IMR-90 (cell line): Measurements from ENCODE around the gene SLC37A1. TPM values are rescaled to one million over a fixed set of nuclear protein-coding genes. Genes with fewer than 3 reads are reported as not detected.

Experiments
- ATAC-seq: fragments of 200-7000 bp; cut with Tn5 transposase; 2 replicates; pipeline ENCODE4 v1.9.1; 2020; ENCODE audit warnings: low read depth, mild to moderate bottlenecking, moderate library complexity
- BruUV-seq: library from RNA; stranded (reverse); fragments of 400-500 nt; replicated peaks from 2 replicates; lab custom pipeline; 2021; lab: Mats Ljungman, UMichigan
- CTCF ChIA-PET: fragments of 300-600 bp; formaldehyde crosslinking; extraction: SDS; loops from one replicate; lab custom pipeline; 2021; ENCODE audit warnings: antibody characterized with exemption; lab: Yijun Ruan, JAX
- POLR2A ChIA-PET: fragments of 300-600 bp; sonication (Branson Sonifier 250); formaldehyde crosslinking; loops from one replicate; lab custom pipeline; 2022; ENCODE audit warnings: antibody characterized with exemption; ENCODE audit not compliant: unreplicated experiment; lab: Charles Lee
- DNase-seq: peaks from one replicate; pipeline ENCODE4 v3.0.0; 2013
- H2AFZ ChIP-seq: replicated peaks from 2 replicates; pipeline ENCODE3; 2013; ENCODE audit warnings: low read length, mild to moderate bottlenecking; ENCODE audit not compliant: poor library complexity
- H2AK5ac ChIP-seq: 2 replicates; pipeline ENCODE4 v1.6.1; 2013; ENCODE audit warnings: low read depth, low read length, inconsistent platforms
- H2AK9ac ChIP-seq: replicated peaks from 2 replicates; pipeline ENCODE3; 2013; ENCODE audit warnings: mild to moderate bottlenecking, low read depth, low read length, moderate library complexity; ENCODE audit not compliant: poor library complexity
- H2BK120ac ChIP-seq: 2 replicates; pipeline ENCODE4 v1.6.1; 2013; ENCODE audit warnings: low read depth, low read length, inconsistent platforms
- H2BK15ac ChIP-seq: 3 replicates; pipeline ENCODE4 v1.6.1; 2013; ENCODE audit warnings: low read depth, low read length, inconsistent platforms
- H2BK20ac ChIP-seq: 2 replicates; pipeline ENCODE4 v1.6.1; 2013; ENCODE audit warnings: low read depth, mild to moderate bottlenecking, inconsistent platforms, low read length, moderate library complexity
- H2BK5ac ChIP-seq: 2 replicates; pipeline ENCODE4 v1.6.1; 2013; ENCODE audit warnings: mild to moderate bottlenecking, low read depth, low read length, inconsistent platforms; ENCODE audit not compliant: poor library complexity, severe bottlenecking
- H3K14ac ChIP-seq: replicated peaks from 2 replicates; pipeline ENCODE4 v1.6.1; 2013; ENCODE audit warnings: low read depth, low read length, inconsistent platforms
- H3K18ac ChIP-seq: 2 replicates; pipeline ENCODE4 v1.6.1; 2013; ENCODE audit warnings: low read depth, low read length, control low read depth
- H3K23ac ChIP-seq: 2 replicates; pipeline ENCODE4 v1.6.1; 2013; ENCODE audit warnings: low read depth, low read length, inconsistent platforms
- H3K27ac ChIP-seq: 2 replicates; pipeline ENCODE4 v1.5.1; 2013; ENCODE audit warnings: mild to moderate bottlenecking, control low read depth, low read length; ENCODE audit not compliant: insufficient read depth
- H3K27me3 ChIP-seq: 2 replicates; pipeline ENCODE4 v1.6.1; 2013; ENCODE audit warnings: low read length; ENCODE audit not compliant: control insufficient read depth, insufficient read depth
- H3K36me3 ChIP-seq: 2 replicates; pipeline ENCODE4 v1.6.1; 2013; ENCODE audit warnings: low read length, mixed read lengths; ENCODE audit not compliant: control insufficient read depth, insufficient read depth
- H3K4ac ChIP-seq: 2 replicates; pipeline ENCODE4 v1.6.1; 2013; ENCODE audit warnings: low read depth, low read length, inconsistent platforms
- H3K4me1 ChIP-seq: 2 replicates; pipeline ENCODE4 v1.6.1; 2013; ENCODE audit warnings: low read length, mixed read lengths; ENCODE audit not compliant: control insufficient read depth, insufficient read depth
- H3K4me2 ChIP-seq: 2 replicates; pipeline ENCODE4 v1.6.1; 2013; ENCODE audit warnings: low read depth, mild to moderate bottlenecking, control low read depth, low read length, moderate library complexity
- H3K4me3 ChIP-seq: 2 replicates; pipeline ENCODE4 v1.5.1; 2013; ENCODE audit warnings: low read depth, mild to moderate bottlenecking, control low read depth, low read length, moderate library complexity; ENCODE audit not compliant: insufficient read depth
- H3K56ac ChIP-seq: 2 replicates; pipeline ENCODE4 v1.6.1; 2013; ENCODE audit warnings: low read length, inconsistent platforms; ENCODE audit not compliant: insufficient read depth; ENCODE audit errors: extremely low read depth
- H3K79me1 ChIP-seq, 2 experiments: 2 replicates each; pipeline ENCODE4 v1.6.1; 2013; ENCODE audit warnings: low read length in 2 of 2, inconsistent platforms in 1 of 2, low read depth in 1 of 2
- H3K9ac ChIP-seq: 2 replicates; pipeline ENCODE4 v1.6.1; 2013; ENCODE audit warnings: low read depth, low read length, control low read depth
- H3K9me1 ChIP-seq: 2 replicates; pipeline ENCODE4 v1.6.1; 2013; ENCODE audit warnings: low read length, inconsistent platforms; ENCODE audit not compliant: insufficient read depth
- H3K9me3 ChIP-seq: 2 replicates; pipeline ENCODE4 v1.6.1; 2013; ENCODE audit warnings: low read length; ENCODE audit not compliant: control insufficient read depth, insufficient read depth
- H4K20me1 ChIP-seq: 2 replicates; pipeline ENCODE4 v1.6.1; 2013; ENCODE audit warnings: low read length, inconsistent platforms; ENCODE audit not compliant: insufficient read depth
- H4K5ac ChIP-seq: 2 replicates; pipeline ENCODE4 v1.6.1; 2013; ENCODE audit warnings: mild to moderate bottlenecking, low read depth, low read length, control low read depth
- H4K8ac ChIP-seq, 2 experiments: 2 replicates each; pipeline ENCODE4 v1.6.1; 2013; ENCODE audit warnings: low read depth in 2 of 2, low read length in 2 of 2, control low read depth in 1 of 2, inconsistent platforms in 1 of 2
- H4K91ac ChIP-seq: 2 replicates; pipeline ENCODE4 v1.6.1; 2013; ENCODE audit warnings: low read depth, low read length, inconsistent platforms; ENCODE audit not compliant: insufficient read depth
- CEBPB ChIP-seq: IDR thresholded peaks from 2 replicates; pipeline ENCODE4 v1.6.1; 2012; ENCODE audit warnings: low read depth, low read length, improper control_type of control experiment
- CTCF ChIP-seq: conservative IDR thresholded peaks from 2 replicates; pipeline ENCODE4 v1.5.1; 2012; ENCODE audit warnings: mild to moderate bottlenecking, low read depth, low read length, improper control_type of control experiment
- FOS ChIP-seq: fragments of 150-350 bp; IDR thresholded peaks from 2 replicates; pipeline ENCODE4 v1.6.1; 2016; ENCODE audit warnings: low read depth, low read length
- NFE2L2 ChIP-seq: fragments of 150-350 bp; IDR thresholded peaks from 2 replicates; pipeline ENCODE4 v1.6.1; 2016; ENCODE audit warnings: low read depth, mild to moderate bottlenecking, low read length
- RAD21 ChIP-seq: IDR thresholded peaks from 2 replicates; pipeline ENCODE4 v1.6.1; 2012; ENCODE audit warnings: low read length, improper control_type of control experiment
- RCOR1 ChIP-seq: IDR thresholded peaks from 2 replicates; pipeline ENCODE4 v1.6.1; 2012; ENCODE audit warnings: mild to moderate bottlenecking, low read length, improper control_type of control experiment; ENCODE audit not compliant: insufficient replicate concordance
- RFX5 ChIP-seq: IDR thresholded peaks from 2 replicates; pipeline ENCODE4 v1.8.0; 2012; ENCODE audit warnings: low read depth, mild to moderate bottlenecking, low read length, moderate library complexity
- USF2 ChIP-seq: fragments of 150-350 bp; IDR thresholded peaks from 2 replicates; pipeline ENCODE4 v1.6.1; 2017; ENCODE audit warnings: mild to moderate bottlenecking, antibody characterized with exemption, low read length, low read depth
- WGBS, 2 experiments: methylation state at CpG; one replicate each; pipeline versions ENCODE4 v1.1.5 to v1.1.7; 2013; ENCODE audit warnings: missing lambda C conversion rate in 2 of 2; ENCODE audit not compliant: insufficient read length in 1 of 2; ENCODE audit errors: extremely low coverage in 2 of 2; 5-methylcytosine and 5-hydroxymethylcytosine counted together
- dilution Hi-C: fragments of 300-500 bp; cut with HindIII; formaldehyde crosslinking; loops from one replicate; pipeline ENCODE4 v1.14.3; 2018; ENCODE audit warnings: low sequenced_read_pairs; ENCODE audit not compliant: unreplicated experiment
- in situ Hi-C: fragments of 300-500 bp; cut with MboI; formaldehyde crosslinking; loops from 3 replicates; pipeline ENCODE4 v1.14.3; 2019; ENCODE audit warnings: low sequenced_read_pairs, inconsistent platforms, mixed read lengths
- intact Hi-C: fragments of 100-400 bp; cut with micrococcal nuclease; formaldehyde crosslinking; loops from 2 replicates; pipeline ENCODE4 v1.10.0; 2022
- polyA plus RNA-seq, 3 experiments: library from polyadenylated mRNA; depleted of rRNA; stranded (reverse); fragments of >200 nt; gene quantifications; 2 replicates each; pipeline ENCODE4 v1.2.3, GENCODE V29; 2012; ENCODE audit warnings: low replicate concordance in 1 of 3
- total RNA-seq: library from RNA; depleted of rRNA; stranded (reverse); fragments of >200 nt; gene quantifications from 2 replicates; pipeline ENCODE4 v1.2.3, GENCODE V29; 2012

Gene SLC37A1
- total and polyA plus RNA-seq, 2 of the 4 experiments (the other 2 are of a cell fraction): 0.36 to 0.48 TPM

- no peak for TF ChIP-seq RAD21
- TF ChIP-seq CTCF: no peak
- TF ChIP-seq NFE2L2: no peak
- no peak for TF ChIP-seq USF2
- TF ChIP-seq RCOR1: no peak
- TF ChIP-seq FOS: no peak
- no peak for TF ChIP-seq RFX5
- no peak for TF ChIP-seq CEBPB
- no peak for DNase-seq
Observed at GRCh38 chr21:42596657-42597056, 83.0 kb downstream of the SLC37A1 start.

More at GRCh38 chr21:42596657-42597056, 83.0 kb downstream of the SLC37A1 start:
- Histone ChIP-seq H3K18ac (no peak overlapping the region), H2BK20ac (no peak overlapping the region), H2AK5ac (no peak overlapping the region), H3K9me3 (peaks cover 2% of the 10 kb centered on the region; the same call in 1 of the 2 replicates), H3K4ac (no peak overlapping the region), H2AK9ac (no peak overlapping the region), H3K14ac (no peak overlapping the region), H3K56ac (no peak overlapping the region), H2AFZ (no peak overlapping the region), H3K36me3 (no peaks in the 10 kb centered on the region), H3K4me3 (no peak overlapping the region), H3K27ac (no peak overlapping the region), H2BK15ac (no peak overlapping the region), H4K5ac (no peak overlapping the region), H4K20me1 (no peaks in the 10 kb centered on the region), H3K27me3 (peaks cover 15% of the 10 kb centered on the region), H3K4me2 (no peak overlapping the region), H2BK5ac (no peak overlapping the region), H3K9me1 (no peaks in the 10 kb centered on the region), H3K4me1 (no peaks in the 10 kb centered on the region), H3K9ac (no peak overlapping the region), H4K91ac (no peak overlapping the region), H4K8ac (no peak overlapping the region), H3K79me1 (no peaks in the 10 kb centered on the region), H2BK120ac (no peak overlapping the region), H3K23ac (no peak overlapping the region)
- no peak for ATAC-seq
- in situ Hi-C loops: no loop called here
- WGBS, 2 experiments: no CpG with 5 or more reads among the region's 2 CpGs
- BruUV-seq: no TSS peak
- ChIA-PET CTCF (no interaction called here), POLR2A (no interaction called here)
- dilution Hi-C loops: no loop called here
- intact Hi-C loops: no loop called here
